Fibroblast of the aortic adventitia (primary cell): Measurements from ENCODE around the gene CFD. TPM values are rescaled to one million over a fixed set of nuclear protein-coding genes. Genes with fewer than 3 reads are reported as not detected.

ENCODE experiments used
- DNase-seq: peaks from one replicate; pipeline ENCODE4 v3.0.0-alpha.2; 2010; ENCODE audit warnings: low read depth
- H3K4me3 ChIP-seq: 2 replicates; pipeline ENCODE4 v1.5.1; 2011; ENCODE audit warnings: low read depth, mild to moderate bottlenecking, control low read depth, low read length, moderate library complexity
- total RNA-seq: library from RNA; depleted of rRNA; stranded (reverse); fragments of >200 nt; gene quantifications from 2 replicates; pipeline ENCODE4 v1.2.3, GENCODE V29; 2012; ENCODE audit warnings: low replicate concordance
- TF ChIP-seq, protein P1 (sequence below): IDR thresholded peaks from 2 replicates; pipeline ENCODE4 v1.5.1; 2011; ENCODE audit warnings: mild to moderate bottlenecking, low read length, control low read depth, inconsistent platforms; ENCODE audit not compliant: insufficient read depth

Gene CFD
- total RNA-seq, 1 donor: 25.8 TPM

DNA sequence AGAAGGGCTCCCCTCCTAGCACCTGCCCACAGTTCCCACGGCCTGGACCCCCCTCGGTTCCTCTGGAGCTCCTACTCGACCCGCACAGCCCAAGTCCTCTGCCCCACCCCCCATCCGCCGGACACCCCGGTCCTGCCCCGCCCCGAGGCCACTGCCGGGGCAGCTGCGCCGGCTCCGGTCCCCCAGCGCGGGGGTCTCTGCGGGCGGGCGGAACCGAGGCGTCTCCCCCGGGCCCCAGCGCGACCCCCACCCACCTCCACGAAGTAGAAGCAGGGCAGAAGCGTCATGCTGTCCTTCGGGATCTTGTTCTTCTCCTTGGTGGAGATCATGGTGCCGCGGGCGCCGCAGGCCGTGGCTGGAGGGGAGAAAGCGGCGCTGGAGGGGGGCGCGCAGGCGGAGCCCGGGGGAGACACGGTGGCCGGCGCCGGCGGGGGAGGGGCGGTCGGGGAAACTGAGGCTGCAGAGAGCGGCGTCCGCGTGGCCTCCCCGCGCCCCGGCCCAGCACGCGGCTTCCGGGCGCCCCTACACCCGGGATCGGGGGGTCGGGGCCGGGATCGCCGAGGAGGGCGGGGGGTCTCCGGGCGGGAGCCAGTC is 38.1 kb upstream of the CFD start:
- TF ChIP-seq, protein P1, sequence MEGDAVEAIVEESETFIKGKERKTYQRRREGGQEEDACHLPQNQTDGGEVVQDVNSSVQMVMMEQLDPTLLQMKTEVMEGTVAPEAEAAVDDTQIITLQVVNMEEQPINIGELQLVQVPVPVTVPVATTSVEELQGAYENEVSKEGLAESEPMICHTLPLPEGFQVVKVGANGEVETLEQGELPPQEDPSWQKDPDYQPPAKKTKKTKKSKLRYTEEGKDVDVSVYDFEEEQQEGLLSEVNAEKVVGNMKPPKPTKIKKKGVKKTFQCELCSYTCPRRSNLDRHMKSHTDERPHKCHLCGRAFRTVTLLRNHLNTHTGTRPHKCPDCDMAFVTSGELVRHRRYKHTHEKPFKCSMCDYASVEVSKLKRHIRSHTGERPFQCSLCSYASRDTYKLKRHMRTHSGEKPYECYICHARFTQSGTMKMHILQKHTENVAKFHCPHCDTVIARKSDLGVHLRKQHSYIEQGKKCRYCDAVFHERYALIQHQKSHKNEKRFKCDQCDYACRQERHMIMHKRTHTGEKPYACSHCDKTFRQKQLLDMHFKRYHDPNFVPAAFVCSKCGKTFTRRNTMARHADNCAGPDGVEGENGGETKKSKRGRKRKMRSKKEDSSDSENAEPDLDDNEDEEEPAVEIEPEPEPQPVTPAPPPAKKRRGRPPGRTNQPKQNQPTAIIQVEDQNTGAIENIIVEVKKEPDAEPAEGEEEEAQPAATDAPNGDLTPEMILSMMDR: no peak
- DNase-seq: no peak
- peak overlapping the region; percentile 13 for H3K4me3 ChIP-seq

DNA sequence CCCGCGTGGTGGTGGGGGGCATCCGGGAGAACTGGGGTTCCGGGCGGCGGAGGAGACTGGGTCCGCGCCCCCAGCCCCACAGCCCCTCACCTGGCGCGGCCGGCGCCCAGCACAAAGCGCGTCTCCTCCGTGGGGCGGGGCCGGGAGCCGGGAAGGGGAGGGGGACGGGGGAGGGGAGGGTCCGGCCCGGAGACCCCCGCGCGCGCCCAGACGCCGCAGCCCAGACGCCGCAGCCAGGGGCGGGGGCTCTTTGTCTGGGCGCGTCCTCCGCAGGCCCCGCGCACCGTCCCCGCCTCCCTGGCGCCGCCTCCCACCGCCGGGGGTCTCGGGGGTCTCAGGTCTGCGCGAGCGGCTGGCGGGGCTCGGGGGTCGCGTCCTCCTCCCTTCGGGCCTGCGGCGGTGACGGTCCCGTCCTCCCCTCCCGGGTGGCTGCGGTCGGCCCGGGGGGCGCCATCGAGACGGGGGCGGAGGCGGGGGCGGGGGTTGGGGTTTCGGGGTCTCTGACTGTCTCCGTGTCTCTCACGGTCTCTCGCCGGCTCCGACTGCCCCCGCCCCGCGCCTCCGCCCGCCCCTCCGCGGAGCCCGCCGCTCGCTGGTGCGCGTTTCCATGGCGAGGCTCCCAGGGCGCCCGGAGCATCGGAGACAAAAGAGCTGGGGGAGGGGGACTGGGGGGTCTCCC is 37.5 kb upstream of the CFD start, which contains the start of gene PLPPR3:
TSS of gene PLPPR3 (minus strand) at position 131 of the 679 bp plus-strand sequence. CDS start 396 bp downstream, outside the sequence.
- peak within 1 kb of the TSS; percentile 13 for H3K4me3 ChIP-seq
- DNase-seq: no peak
- TF ChIP-seq, protein P1: no peak

DNA sequence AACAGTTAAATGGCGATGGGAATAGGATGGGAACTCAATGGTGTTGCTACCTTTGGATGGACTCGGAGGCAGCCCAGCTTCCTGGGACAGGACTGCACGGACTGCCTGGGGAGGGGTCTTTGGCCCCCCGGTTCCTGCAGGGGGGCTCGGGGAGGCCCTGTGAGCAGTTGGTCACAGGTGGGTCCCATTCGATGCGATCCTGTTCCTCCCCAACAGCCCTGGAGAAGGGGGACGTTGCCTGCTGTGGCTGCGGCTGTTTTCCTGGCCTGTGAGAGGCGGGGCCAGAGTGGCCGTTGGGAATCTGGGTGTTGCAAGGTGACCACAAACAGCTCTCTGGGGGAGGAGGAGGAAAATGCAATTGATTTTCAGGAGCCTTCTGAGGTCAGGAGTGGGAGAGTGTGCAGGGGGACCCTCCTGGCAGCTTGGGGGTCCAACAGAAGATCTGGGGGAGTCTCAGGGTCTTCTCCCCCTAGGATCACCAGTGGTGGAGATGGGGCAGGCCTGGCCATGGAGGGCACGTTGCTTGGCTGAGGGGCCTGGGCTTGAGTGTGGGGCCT is 35.8 kb upstream of the CFD start:
- no peak overlapping the region for H3K4me3 ChIP-seq
- TF ChIP-seq, protein P1: no peak
- no peak for DNase-seq

DNA sequence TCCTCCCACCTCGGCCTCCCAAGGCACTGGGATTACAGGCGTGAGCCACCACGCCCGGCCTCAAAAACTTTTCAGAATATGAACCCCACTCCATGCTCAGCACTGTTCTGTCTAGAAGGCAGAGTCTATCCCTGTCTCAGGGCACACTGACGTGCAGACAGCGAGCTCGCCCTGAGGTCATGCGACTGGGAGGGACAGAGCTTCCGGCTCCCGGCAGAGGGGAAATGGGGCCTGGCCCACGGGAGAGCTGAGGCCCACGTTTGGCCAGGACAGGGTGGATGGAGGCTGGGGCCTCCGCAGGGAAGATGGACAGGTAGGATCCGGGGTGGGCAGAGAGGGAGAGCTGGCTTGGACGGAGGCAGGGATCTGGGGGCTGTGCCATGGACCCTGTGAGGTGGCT is 34.6 kb upstream of the CFD start:
- H3K4me3 ChIP-seq: no peak overlapping the region
- TF ChIP-seq, protein P1: no peak
- no peak for DNase-seq

DNA sequence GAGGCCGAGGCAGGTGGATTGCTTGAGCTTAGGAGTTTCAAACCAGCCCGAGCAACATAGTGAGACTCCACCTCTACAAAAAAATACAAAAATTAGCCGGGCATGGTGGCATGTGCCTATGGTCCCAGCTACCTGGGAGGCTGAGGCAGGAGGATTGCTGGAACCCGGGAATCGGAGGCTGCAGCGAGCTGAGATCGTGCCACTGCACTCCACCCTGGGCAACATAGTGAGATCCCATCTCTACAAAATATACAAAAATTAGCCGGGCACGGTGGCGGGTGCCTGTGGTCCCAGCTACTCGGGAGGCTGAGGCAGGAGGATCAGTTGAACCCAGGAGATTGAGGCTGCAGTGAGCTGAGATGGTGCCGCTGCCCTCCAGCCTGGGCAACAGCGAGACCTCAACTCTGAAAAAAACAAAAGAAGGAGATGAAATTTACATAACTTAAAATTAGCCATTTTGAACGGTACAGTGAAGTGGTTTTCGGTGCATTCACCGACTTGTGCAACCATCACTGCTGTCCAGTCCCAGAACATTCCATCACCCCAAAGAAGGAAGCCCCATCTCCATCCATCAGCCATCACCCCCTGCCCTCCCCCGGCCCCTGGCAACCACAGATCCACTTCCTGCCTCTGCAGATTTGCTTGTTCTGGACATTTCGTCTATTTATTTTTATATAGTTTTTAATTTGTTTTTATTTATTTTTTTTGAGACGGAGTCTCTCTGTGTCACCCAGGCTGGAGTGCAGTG is 33.4 kb upstream of the CFD start:
- DNase-seq: no peak
- no peak overlapping the region for H3K4me3 ChIP-seq
- TF ChIP-seq, protein P1: no peak

DNA sequence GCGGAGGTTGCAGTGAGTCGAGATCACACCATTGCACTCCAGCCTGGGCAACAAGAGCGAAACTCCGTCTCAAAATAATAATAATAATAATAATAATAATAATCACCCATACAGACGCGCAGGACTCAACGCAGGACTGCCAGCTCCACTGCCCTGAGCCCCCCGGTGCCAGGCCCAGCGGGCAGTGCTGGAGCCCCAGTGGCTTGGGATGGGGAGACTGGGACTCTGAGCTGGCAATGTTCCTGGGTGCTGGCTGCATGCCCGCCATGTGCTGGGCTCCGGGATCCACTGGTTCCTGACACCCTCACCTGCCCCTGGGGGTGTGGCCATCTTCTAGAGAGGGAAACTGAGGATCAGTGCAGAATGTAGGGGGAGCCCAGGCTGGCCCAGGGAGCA is 32.2 kb upstream of the CFD start:
- TF ChIP-seq, protein P1: no peak
- no peak overlapping the region for H3K4me3 ChIP-seq
- no peak for DNase-seq
